BJ (cell line): ENCODE data around the gene PHF20. TPM values are rescaled to one million over a fixed set of nuclear protein-coding genes. Genes with fewer than 3 reads are reported as not detected.

ENCODE experiments used
- CTCF ChIA-PET: fragments of 350-600 bp; formaldehyde crosslinking; extraction: SDS; loops from one replicate; lab custom pipeline; 2021; ENCODE audit warnings: antibody characterized with exemption, inconsistent platforms; lab: Yijun Ruan, JAX
- POLR2A ChIA-PET: fragments of 300-600 bp; sonication (Branson Sonifier 250); formaldehyde crosslinking; extraction: SDS; loops from one replicate; lab custom pipeline; 2021; ENCODE audit warnings: antibody characterized with exemption; lab: Charles Lee
- DNase-seq: peaks from one replicate; pipeline ENCODE4 v3.0.0-alpha.2; 2011; ENCODE audit warnings: low read depth
- H3K27me3 ChIP-seq: 2 replicates; pipeline ENCODE4 v1.6.0; 2011; ENCODE audit warnings: low read length; ENCODE audit not compliant: control insufficient read depth, insufficient read depth
- H3K36me3 ChIP-seq: 2 replicates; pipeline ENCODE4 v1.5.1; 2011; ENCODE audit warnings: low read length; ENCODE audit not compliant: control insufficient read depth, insufficient read depth
- H3K4me3 ChIP-seq: 2 replicates; pipeline ENCODE4 v1.5.1; 2011; ENCODE audit warnings: low read depth, mild to moderate bottlenecking, control low read depth, low read length
- CTCF ChIP-seq: IDR thresholded peaks from 2 replicates; pipeline ENCODE4 v1.5.1; 2011; ENCODE audit warnings: low read depth, mild to moderate bottlenecking, control low read depth, inconsistent platforms, low read length, moderate library complexity; ENCODE audit not compliant: insufficient read depth
- polyA plus RNA-seq: library from polyadenylated mRNA; depleted of rRNA; stranded (reverse); fragments of >200 nt; gene quantifications from 2 replicates; pipeline ENCODE4 v1.2.3, GENCODE V29; 2011

The PHF20 gene
- polyA plus RNA-seq, 1 experiment, result 24.9 TPM

- CTCF ChIA-PET, result no interaction called here
- DNase-seq, result no peak
- Histone ChIP-seq H3K27me3 (no peaks in the 10 kb centered on the region), H3K36me3 (peaks cover 16% of the 10 kb centered on the region), H3K4me3 (no peak overlapping the region)
- TF ChIP-seq CTCF, result no peak
- POLR2A ChIA-PET, result no interaction called here
Measured at GRCh38 chr20:35731862-35732643, 39.8 kb upstream of the PHF20 start.

GRCh38 chr20:35732644-35732982, 39.2 kb upstream of the PHF20 start:
- no peak for TF ChIP-seq CTCF
- POLR2A ChIA-PET, result no interaction called here
- Histone ChIP-seq H3K4me3 (no peak overlapping the region), H3K27me3 (no peaks in the 10 kb centered on the region), H3K36me3 (peaks cover 16% of the 10 kb centered on the region)
- CTCF ChIA-PET, result no interaction called here
- DNase-seq, result no peak

- TF ChIP-seq CTCF, result no peak
- Histone ChIP-seq H3K36me3 (peaks cover 17% of the 10 kb centered on the region), H3K27me3 (no peaks in the 10 kb centered on the region), H3K4me3 (no peak overlapping the region)
- ChIA-PET POLR2A (interaction anchor here (0.6 kb wide), 1 partner anchor 10 kb away, joined by 3 read pairs; no protein-coding TSS in a partner anchor), CTCF (interaction anchor here (1.0 kb wide), 1 partner anchor 9 kb away, joined by 4 read pairs; no protein-coding TSS in a partner anchor)
- no peak for DNase-seq
Measured at GRCh38 chr20:35734374-35734773, 37.4 kb upstream of the PHF20 start.

GRCh38 chr20:35734777-35735649, 36.8 kb upstream of the PHF20 start:
- H3K36me3 ChIP-seq, result peaks cover 16% of the 10 kb centered on the region
- CTCF ChIA-PET, result interaction anchor here (0.8 to 1.4 kb wide), 4 partner anchors 9 to 133 kb away, joined by 3 to 4 read pairs (median 4); no protein-coding TSS in a partner anchor
- no peak overlapping the region for H3K4me3 ChIP-seq
- TF ChIP-seq CTCF, result no peak
- H3K27me3 ChIP-seq, result no peaks in the 10 kb centered on the region
- no peak for DNase-seq
- POLR2A ChIA-PET, result interaction anchor here (0.7 kb wide), 1 partner anchor 12 kb away, joined by 4 read pairs; no protein-coding TSS in a partner anchor
